Measurements from ENCODE around the gene ZNF524.
"Not testable (repeated sequence)": the region's sequence is repeated elsewhere in the genome, so short reads cannot be mapped to it uniquely, and the experiment has no call there.

The ZNF524 gene, protein sequence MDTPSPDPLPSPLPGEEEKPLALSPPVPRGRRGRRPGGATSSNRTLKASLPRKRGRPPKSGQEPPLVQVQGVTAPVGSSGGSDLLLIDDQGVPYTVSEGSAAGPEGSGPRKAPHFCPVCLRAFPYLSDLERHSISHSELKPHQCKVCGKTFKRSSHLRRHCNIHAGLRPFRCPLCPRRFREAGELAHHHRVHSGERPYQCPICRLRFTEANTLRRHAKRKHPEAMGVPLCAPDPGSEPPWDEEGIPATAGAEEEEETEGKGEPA

DNA sequence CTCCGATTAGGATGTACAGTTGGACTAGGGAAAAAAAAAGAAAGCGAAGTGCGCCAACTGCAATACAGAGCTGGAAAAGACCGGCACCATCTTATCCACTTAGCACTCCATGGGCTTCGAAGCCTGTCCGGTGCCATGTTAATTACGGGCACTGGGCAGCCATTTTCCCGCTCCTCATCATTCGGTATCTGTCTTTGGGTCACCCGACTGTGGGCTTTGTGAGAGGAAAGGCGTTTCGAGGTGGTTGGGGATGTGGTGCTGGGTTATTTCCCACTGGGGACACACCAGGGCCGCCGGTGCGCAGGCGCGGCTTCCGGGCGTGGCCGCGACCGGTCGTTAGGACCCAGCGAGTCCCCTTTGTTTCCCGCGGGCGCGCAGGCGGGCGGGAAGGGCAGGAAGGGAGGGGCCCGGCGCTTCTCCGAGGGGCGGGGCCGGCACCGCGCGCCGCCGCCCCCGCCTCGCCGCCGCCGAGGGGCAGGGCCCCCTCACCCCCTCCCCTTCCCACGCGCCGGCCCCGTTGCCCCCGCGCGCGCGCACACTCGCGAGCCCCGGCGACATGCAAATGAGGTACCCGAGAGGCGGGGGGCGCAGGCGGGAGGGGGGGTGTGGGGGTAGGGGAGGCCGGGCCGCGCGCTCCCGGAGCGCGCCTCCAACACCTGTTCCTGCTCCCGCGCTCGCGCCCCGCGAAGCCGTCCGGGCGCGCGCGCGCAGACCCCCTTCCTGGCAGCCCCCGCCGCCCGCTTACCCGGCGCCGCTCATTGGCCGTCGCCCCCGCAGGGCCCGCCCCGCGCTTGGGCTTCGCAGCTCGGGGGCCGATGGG is at the start of gene ZNF524:
ZNF524 (plus strand) TSS at position 447 of the 820 bp plus-strand sequence. CDS start 1,825 bp downstream, outside the sequence.
- DNase-seq (ENCODE audit: low read depth in 3 of 3) = peak; percentile 75 to 79 (median 76)

GRCh38 chr19:55550321-55550650 is 49.8 kb upstream of the ZNF524 start:
- DNase-seq (ENCODE audit: low read depth in 3 of 3) = no peak

DNA sequence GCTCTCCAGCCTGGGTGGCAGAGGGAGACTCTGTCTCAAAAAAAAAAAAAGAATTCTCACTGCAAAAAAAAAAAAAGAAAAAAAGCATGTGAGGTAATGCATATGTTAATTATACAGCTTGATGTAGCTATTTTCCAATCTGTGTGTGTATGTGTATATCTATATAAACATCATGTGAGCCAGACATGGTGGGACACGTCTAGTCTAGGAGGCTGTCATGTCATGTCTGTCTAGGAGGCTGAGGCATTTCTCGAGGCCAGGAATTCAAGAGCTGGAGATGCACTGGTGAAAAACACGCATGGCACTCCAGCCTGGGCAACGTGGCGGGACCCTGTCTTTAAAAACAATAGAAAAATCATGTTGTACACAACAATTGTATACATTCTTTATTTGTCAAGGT is 47.9 kb upstream of the ZNF524 start:
- DNase-seq (ENCODE audit: low read depth in 3 of 3) = no peak

- no peak for DNase-seq (ENCODE audit: low read depth in 3 of 3)
Observed at GRCh38 chr19:55552620-55553019, 47.5 kb upstream of the ZNF524 start.

GRCh38 chr19:55553217-55554182 is 46.6 kb upstream of the ZNF524 start:
- no peak for DNase-seq (ENCODE audit: low read depth in 3 of 3)

DNA sequence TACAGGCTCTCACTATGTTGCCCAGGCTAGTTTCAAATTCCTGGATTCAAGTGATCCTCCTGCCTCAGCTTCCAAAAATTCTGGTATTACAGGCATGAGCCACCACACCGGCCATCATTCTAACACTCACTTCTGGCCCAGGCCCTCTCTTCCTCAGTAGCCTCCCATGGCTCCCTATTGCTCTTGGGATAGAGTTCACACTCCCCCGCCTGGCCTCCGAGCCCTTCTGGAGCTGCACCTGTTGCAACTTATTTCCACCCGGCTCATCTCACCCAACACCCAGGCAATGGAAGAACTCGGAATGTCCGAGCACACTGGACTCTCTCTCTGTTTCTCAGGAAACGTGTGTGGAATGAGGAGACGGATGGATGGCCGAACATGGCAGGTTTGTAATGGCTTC is 45.8 kb upstream of the ZNF524 start:
- DNase-seq (ENCODE audit: low read depth in 3 of 3) = no peak

- no peak for DNase-seq (ENCODE audit: low read depth in 3 of 3)
Observed at GRCh38 chr19:55554741-55555152, 45.3 kb upstream of the ZNF524 start.

DNA sequence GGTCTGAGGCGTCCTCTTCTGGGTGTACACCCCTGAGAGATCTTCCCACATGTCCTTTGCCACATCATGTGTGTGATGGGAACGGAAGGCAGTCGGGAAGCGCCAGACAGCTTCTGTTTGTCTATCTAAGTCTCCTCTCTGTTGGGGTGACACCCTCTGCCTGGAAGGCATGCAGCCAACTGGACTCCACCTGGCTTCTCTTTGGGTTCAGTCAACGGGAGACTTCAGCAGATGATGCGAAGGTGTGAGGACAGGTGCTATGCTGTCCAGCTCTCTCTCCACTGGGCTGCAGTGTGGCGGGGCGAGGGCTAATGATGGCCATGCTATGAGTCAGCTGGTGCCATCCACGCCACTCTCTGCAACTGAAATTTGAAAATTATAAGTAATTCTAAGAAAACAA is 40.4 kb upstream of the ZNF524 start:
- DNase-seq (ENCODE audit: low read depth in 3 of 3) = no peak

DNA sequence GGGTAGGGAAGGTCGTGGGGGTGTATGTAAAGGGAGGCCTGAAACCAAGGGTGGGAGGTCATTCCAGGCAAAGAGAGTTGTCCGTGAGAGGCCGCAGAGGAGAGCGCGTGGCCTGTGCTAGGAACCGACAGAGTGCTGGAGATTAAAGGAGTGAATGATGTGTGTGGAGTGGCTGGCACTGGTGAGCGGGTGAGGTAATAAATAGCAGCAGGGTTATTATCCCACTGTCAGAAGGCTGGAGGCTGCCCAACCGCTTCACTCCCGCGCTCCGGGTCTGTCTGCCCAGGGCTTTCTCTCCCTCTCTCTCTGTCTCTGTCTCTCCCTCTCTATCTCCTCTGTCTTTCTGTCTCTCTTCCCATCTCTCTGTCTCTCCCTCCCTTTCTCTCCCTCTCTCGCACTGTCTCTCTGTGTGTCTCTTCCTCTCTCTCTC is 36.8 kb upstream of the ZNF524 start:
- DNase-seq (ENCODE audit: low read depth in 3 of 3) = no peak

- no peak for DNase-seq (ENCODE audit: low read depth in 3 of 3)
Observed at GRCh38 chr19:55566823-55567222, 33.3 kb upstream of the ZNF524 start.

- DNase-seq (ENCODE audit: low read depth in 3 of 3) = no peak
Observed at GRCh38 chr19:55567708-55568328, 32.3 kb upstream of the ZNF524 start.

DNA sequence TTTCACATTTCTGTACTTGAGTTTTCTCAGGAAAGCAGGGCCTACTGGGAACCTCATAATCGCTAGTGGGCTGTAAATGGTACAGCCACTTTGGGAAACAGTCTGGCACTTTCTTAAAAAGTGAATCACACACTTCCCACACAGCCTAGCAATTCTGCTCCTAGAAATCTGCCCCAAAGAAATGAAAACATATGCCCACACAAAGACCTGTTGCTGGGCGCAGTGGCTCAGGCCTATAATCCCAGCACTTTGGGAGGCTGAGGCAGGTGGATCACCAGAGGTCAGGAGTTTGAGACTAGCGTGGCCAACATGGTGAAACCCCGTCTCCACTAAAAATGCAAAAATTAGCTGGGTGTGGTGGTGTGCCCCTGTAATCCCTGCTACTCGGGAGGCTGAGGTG is 30.6 kb upstream of the ZNF524 start:
- DNase-seq (ENCODE audit: low read depth in 3 of 3) = not testable (repeated sequence)

DNA sequence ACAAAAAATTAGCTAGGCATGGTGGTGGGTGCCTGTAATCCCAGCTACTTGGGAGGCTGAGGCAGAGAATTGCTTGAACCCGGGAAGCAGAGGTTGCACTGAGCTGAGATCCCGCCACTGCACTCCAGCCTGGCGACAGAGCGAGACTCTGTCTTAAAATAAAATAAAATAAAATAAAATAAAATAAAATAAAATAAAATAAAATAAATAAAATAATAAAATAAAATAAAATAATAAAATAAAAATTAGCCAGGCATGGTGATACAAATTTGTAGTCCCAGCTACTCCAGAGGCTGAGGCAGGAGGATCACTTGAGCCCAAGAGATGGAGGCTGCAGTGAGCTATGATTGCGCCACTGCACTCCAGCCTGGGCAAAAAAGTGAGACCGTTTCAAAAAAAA is 26.2 kb upstream of the ZNF524 start:
- DNase-seq (ENCODE audit: low read depth in 3 of 3) = not testable (repeated sequence)

DNA sequence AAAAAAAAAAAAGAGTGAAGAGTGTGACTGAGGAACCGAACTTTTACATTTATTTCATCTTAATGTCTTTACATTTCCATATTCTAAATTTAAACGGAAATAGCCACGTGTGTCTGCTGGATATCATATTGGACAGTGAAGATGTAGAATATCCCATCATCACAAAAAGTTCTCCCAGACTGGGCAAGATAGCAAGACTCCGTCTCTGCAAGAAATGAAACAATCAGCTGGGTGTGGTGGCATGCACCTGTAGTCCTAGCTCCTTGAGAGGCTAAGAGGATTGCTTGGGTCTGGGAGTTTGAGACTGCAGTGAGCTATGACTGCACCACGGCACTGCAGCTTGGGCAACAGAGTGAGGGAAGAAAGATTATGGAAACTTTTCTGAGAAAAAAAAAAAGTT is 23.3 kb upstream of the ZNF524 start:
- no peak for DNase-seq (ENCODE audit: low read depth in 3 of 3)

GRCh38 chr19:55578031-55578760 is 21.9 kb upstream of the ZNF524 start:
- DNase-seq (ENCODE audit: low read depth in 3 of 3) = no peak

GRCh38 chr19:55578761-55579747 is 21.0 kb upstream of the ZNF524 start:
- no peak for DNase-seq (ENCODE audit: low read depth in 3 of 3)

- no peak for DNase-seq (ENCODE audit: low read depth in 3 of 3)
Observed at GRCh38 chr19:55579766-55580621, 20.1 kb upstream of the ZNF524 start.

DNA sequence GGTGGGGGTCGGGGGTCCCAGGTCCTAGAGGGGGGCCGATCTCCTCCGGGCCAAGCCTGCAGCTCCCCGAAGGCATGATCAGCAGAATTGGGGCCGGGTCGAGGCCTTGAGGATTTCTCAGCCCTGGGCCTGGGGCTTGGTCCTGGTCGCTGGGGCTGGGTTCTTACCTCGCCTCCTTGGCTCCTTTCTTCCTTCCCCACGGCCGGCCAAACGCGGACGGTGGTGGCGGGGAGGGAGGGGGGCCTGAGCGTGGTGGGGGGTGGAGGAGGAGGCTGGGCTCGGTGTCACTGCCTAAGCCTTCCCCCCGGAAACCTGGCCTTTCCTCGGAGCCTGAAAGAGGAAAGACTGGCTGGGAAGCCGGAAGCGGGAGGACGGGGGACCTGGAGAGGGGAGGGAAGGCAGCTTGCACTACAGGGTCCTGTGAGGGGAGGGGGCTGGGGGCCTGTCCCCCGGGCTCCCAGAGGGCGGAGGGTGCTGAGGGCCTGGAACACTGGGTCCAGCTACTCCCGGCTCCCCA is 19.4 kb upstream of the ZNF524 start, which contains the start of gene ZNF579:
ZNF579 (minus strand) TSS at position 221 of the 517 bp plus-strand sequence. CDS start 1,209 bp downstream, outside the sequence.
- peak; percentile 54 to 66 (median 62) for DNase-seq (ENCODE audit: low read depth in 3 of 3)
